A673 (cell line): ENCODE measurements around the gene PLPPR3. TPM values are rescaled to one million over a fixed set of nuclear protein-coding genes. Genes with fewer than 3 reads are reported as not detected.

ENCODE experiments used
- BruUV-seq: library from RNA; stranded (reverse); fragments of 400-500 nt; replicated peaks from 2 replicates; lab custom pipeline; 2021; lab: Mats Ljungman, UMichigan
- CTCF ChIA-PET: fragments of 300-600 bp; sonication (Branson Sonifier 250); formaldehyde crosslinking; loops from one replicate; lab custom pipeline; 2022; ENCODE audit warnings: antibody characterized with exemption; lab: Charles Lee
- POLR2A ChIA-PET: fragments of 300-600 bp; sonication (Branson Sonifier 250); formaldehyde crosslinking; loops from one replicate; lab custom pipeline; 2022; ENCODE audit warnings: antibody characterized with exemption; ENCODE audit not compliant: low non-redundant PET; lab: Charles Lee
- DNase-seq: peaks from one replicate; pipeline ENCODE4 v3.0.0-alpha.2; 2015; ENCODE audit warnings: low spot score
- H3K27ac ChIP-seq: fragments of 200-600 bp; sonication (generic); 2 replicates; pipeline ENCODE4 v1.5.1; 2016; ENCODE audit warnings: mixed run types, low read depth, mild to moderate bottlenecking, mixed read lengths, antibody characterized with exemption, low read length; ENCODE audit not compliant: poor library complexity, severe bottlenecking
- H3K27me3 ChIP-seq: fragments of 200-600 bp; sonication (generic); replicated peaks from 2 replicates; pipeline ENCODE4 v1.6.1; 2017; ENCODE audit warnings: mixed run types, low read depth, mild to moderate bottlenecking, mixed read lengths, antibody characterized with exemption, low read length; ENCODE audit not compliant: insufficient read depth, poor library complexity
- H3K36me3 ChIP-seq: fragments of 200-600 bp; sonication (generic); 2 replicates; pipeline ENCODE4 v1.6.1; 2016; ENCODE audit warnings: mixed run types, mild to moderate bottlenecking, mixed read lengths, antibody characterized with exemption, low read length; ENCODE audit not compliant: insufficient read depth, poor library complexity, severe bottlenecking
- H3K4me1 ChIP-seq: fragments of 200-600 bp; sonication (generic); 2 replicates; pipeline ENCODE4 v1.6.1; 2017; ENCODE audit warnings: mixed run types, mild to moderate bottlenecking, mixed read lengths, antibody characterized with exemption, low read length; ENCODE audit not compliant: insufficient read depth, poor library complexity, severe bottlenecking
- H3K4me3 ChIP-seq: fragments of 200-600 bp; sonication (generic); 2 replicates; pipeline ENCODE4 v1.5.1; 2016; ENCODE audit warnings: low read depth, mixed run types, mild to moderate bottlenecking, mixed read lengths, low read length; ENCODE audit not compliant: poor library complexity, severe bottlenecking
- H3K9me3 ChIP-seq: fragments of 200-600 bp; sonication (generic); 2 replicates; pipeline ENCODE4 v1.6.1; 2016; ENCODE audit warnings: mixed run types, low read depth, mild to moderate bottlenecking, mixed read lengths, antibody characterized with exemption, low read length; ENCODE audit not compliant: poor library complexity, severe bottlenecking
- EZH2 ChIP-seq: fragments of 200-600 bp; sonication (generic); IDR thresholded peaks from 2 replicates; pipeline ENCODE4 v1.6.1; 2017; ENCODE audit warnings: borderline replicate concordance, low read depth, mild to moderate bottlenecking, mixed read lengths, antibody characterized with exemption, low read length; ENCODE audit not compliant: poor library complexity, severe bottlenecking
- intact Hi-C: fragments of 100-400 bp; cut with micrococcal nuclease; formaldehyde crosslinking; loops from one replicate; pipeline ENCODE4 v1.10.0; 2022; ENCODE audit not compliant: unreplicated experiment
- total RNA-seq: library from RNA; stranded (reverse); gene quantifications from 2 replicates; pipeline ENCODE4 v1.2.3, GENCODE V29; 2021
- TF ChIP-seq, protein P1 (sequence below): fragments of 300-800, 200-600 bp; sonication (generic); conservative IDR thresholded peaks from 2 replicates; pipeline ENCODE4 v1.5.1; 2017; ENCODE audit warnings: low read depth, mild to moderate bottlenecking, antibody characterized with exemption, low read length, moderate library complexity, mixed read lengths

Gene PLPPR3
- total RNA-seq, 1 experiment from 2014 or later = 13.3 TPM

DNA sequence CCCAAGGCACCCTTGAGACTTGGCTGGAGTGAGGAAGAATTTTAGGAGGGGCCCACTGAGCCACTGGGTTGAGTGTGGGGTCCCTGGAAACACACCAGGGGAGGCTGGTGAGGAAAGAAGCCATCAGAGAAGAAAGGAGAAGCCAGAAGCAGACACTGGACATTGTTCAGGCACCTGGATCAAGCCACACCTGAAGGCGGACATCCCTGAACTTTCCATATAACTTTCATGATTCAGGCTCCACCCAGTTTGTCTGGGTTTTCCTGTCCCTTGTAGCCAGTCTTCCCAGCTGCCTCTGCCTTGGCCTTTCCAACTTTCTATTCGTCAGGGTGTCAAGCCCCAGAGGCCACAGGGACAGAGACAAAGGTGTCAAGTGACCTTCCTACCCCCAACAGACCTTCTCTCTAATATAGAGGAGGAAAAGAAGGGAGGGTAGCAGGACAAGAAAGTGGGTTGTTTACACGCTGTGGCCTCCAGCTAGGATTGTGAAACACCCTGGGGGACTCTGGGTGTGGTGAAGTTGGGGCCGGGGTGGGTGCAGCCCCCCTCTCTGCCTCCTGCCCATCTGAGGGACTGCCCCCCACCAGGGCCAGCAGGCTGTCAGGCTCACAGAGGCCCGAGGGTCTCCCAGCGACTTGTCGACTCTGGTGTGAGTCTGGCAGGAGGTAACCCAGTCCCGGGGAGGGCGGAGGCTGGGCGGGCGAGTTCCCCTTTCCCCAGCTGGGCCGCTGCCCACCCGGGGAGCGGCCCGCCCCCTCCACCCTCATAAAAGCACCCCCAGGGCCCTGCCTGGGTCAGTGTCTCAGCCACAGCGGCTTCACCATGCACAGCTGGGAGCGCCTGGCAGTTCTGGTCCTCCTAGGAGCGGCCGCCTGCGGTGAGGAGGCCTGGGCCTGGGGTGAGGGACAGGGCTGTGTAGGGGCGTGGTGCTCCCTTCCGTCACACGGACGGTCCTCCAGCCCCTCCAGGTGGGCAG lies 37.4 kb upstream of the PLPPR3 start, which contains the start of gene CFD:
Gene CFD (plus strand): TSS at position 797 of the 976 bp plus-strand sequence. CDS start 26 bp downstream, at position 823.
- no peaks in the 10 kb centered on the region for H3K36me3 ChIP-seq
- H3K4me3 ChIP-seq = peak within 1 kb of the TSS; percentile 51
- no peak within 1 kb of the TSS for H3K27ac ChIP-seq
- no TSS peak for BruUV-seq
- peaks cover 9% of the 10 kb centered on the region for H3K4me1 ChIP-seq
- no peaks in the 10 kb centered on the region for H3K9me3 ChIP-seq
- no peak for TF ChIP-seq EZH2
- TF ChIP-seq, protein P1, sequence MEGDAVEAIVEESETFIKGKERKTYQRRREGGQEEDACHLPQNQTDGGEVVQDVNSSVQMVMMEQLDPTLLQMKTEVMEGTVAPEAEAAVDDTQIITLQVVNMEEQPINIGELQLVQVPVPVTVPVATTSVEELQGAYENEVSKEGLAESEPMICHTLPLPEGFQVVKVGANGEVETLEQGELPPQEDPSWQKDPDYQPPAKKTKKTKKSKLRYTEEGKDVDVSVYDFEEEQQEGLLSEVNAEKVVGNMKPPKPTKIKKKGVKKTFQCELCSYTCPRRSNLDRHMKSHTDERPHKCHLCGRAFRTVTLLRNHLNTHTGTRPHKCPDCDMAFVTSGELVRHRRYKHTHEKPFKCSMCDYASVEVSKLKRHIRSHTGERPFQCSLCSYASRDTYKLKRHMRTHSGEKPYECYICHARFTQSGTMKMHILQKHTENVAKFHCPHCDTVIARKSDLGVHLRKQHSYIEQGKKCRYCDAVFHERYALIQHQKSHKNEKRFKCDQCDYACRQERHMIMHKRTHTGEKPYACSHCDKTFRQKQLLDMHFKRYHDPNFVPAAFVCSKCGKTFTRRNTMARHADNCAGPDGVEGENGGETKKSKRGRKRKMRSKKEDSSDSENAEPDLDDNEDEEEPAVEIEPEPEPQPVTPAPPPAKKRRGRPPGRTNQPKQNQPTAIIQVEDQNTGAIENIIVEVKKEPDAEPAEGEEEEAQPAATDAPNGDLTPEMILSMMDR = no peak
- CTCF ChIA-PET = no interaction called here
- DNase-seq = no peak
- H3K27me3 ChIP-seq = no peaks in the 10 kb centered on the region
- intact Hi-C loops = no loop called here
- POLR2A ChIA-PET = no interaction called here

DNA sequence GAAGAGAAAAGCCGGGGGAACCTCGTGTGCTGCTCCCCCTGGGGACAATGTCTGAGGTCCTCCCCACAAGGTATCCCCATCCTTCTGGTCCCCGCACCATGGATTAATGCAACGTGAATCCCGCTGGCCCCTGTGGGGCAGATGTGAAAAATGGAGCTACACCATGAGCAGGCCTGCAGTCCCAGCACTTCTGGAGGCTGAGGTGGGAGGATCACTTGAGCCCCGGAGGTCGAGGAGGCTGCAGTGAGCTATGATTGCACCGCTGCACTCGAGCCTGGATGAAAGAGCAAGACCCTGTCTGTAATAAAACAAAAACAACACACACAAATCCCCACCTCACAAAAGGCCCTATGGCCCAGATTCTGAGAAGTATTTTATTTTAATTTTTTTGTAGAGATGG lies 36.5 kb upstream of the PLPPR3 start:
- ChIA-PET POLR2A (no interaction called here), CTCF (no interaction called here)
- H3K36me3 ChIP-seq = no peaks in the 10 kb centered on the region
- intact Hi-C loops = no loop called here
- no peak for DNase-seq
- H3K27ac ChIP-seq = no peak overlapping the region
- H3K27me3 ChIP-seq = no peaks in the 10 kb centered on the region
- no peak for TF ChIP-seq EZH2
- TF ChIP-seq, protein P1 = no peak
- H3K9me3 ChIP-seq = no peaks in the 10 kb centered on the region
- no peak overlapping the region for H3K4me3 ChIP-seq
- H3K4me1 ChIP-seq = peaks cover 9% of the 10 kb centered on the region
- BruUV-seq = no TSS peak

DNA sequence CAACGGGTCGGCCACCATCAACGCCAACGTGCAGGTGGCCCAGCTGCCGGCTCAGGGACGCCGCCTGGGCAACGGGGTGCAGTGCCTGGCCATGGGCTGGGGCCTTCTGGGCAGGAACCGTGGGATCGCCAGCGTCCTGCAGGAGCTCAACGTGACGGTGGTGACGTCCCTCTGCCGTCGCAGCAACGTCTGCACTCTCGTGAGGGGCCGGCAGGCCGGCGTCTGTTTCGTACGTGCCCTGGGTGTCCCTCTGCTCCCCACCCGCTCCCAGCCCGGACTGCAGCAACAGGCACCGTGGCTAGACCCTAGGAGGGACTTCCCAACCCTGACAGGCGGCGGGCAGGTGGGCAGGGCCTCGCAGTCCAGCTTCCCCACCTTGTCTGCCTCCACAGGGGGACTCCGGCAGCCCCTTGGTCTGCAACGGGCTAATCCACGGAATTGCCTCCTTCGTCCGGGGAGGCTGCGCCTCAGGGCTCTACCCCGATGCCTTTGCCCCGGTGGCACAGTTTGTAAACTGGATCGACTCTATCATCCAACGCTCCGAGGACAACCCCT lies 33.9 kb upstream of the PLPPR3 start:
- no peaks in the 10 kb centered on the region for H3K27me3 ChIP-seq
- no peak overlapping the region for H3K27ac ChIP-seq
- ChIA-PET POLR2A (no interaction called here), CTCF (interaction anchor here (0.9 kb wide), 1 partner anchor 389 kb away, joined by 3 read pairs; no protein-coding TSS in a partner anchor)
- BruUV-seq = no TSS peak
- H3K4me1 ChIP-seq = no peaks in the 10 kb centered on the region
- intact Hi-C loops = no loop called here
- no peaks in the 10 kb centered on the region for H3K9me3 ChIP-seq
- no peak for DNase-seq
- H3K36me3 ChIP-seq = no peaks in the 10 kb centered on the region
- TF ChIP-seq, protein P1 = no peak
- TF ChIP-seq EZH2 = no peak
- no peak overlapping the region for H3K4me3 ChIP-seq
